SK-N-SH treated with all-trans-retinoic acid at 6 μM for 48 hours (cell line): ENCODE data around the gene ELAVL1.

Experiments used
- ARNTL ChIP-seq: fragments of 450-650 bp; formaldehyde crosslinking; IDR thresholded peaks from 2 replicates; pipeline ENCODE4 v1.5.0; 2020; ENCODE audit warnings: low read depth, mild to moderate bottlenecking, moderate library complexity, borderline replicate concordance
- BACH2 ChIP-seq: fragments of 250-450 bp; sonication (Bioruptor Pico); IDR thresholded peaks from 2 replicates; pipeline ENCODE4 v1.9.0; 2021; ENCODE audit warnings: mild to moderate bottlenecking, borderline replicate concordance
- CREB5 ChIP-seq: fragments of 250-450 bp; sonication (Bioruptor Pico); IDR thresholded peaks from 2 replicates; pipeline ENCODE4 v1.5.1; 2020; ENCODE audit warnings: low read depth, mild to moderate bottlenecking, moderate library complexity
- CSDC2 ChIP-seq: fragments of 250-450 bp; sonication (Bioruptor Pico); IDR thresholded peaks from 2 replicates; pipeline ENCODE4 v1.5.0; 2020; ENCODE audit warnings: mild to moderate bottlenecking, moderate library complexity
- ESRRG ChIP-seq: fragments of 250-450 bp; sonication (Bioruptor Pico); IDR thresholded peaks from 2 replicates; pipeline ENCODE4 v1.6.1; 2021; ENCODE audit warnings: mild to moderate bottlenecking
- OSR1 ChIP-seq: fragments of 250-450 bp; sonication (Bioruptor Pico); IDR thresholded peaks from 2 replicates; pipeline ENCODE4 v1.8.0; 2022; ENCODE audit warnings: moderate library complexity, mild to moderate bottlenecking, inconsistent platforms
- PATZ1 ChIP-seq: fragments of 250-450 bp; sonication (Bioruptor Pico); IDR thresholded peaks from 2 replicates; pipeline ENCODE4 v1.8.0; 2020; ENCODE audit warnings: mild to moderate bottlenecking, moderate library complexity, borderline replicate concordance
- PPARA ChIP-seq: fragments of 250-450 bp; sonication (Bioruptor Pico); IDR thresholded peaks from 2 replicates; pipeline ENCODE4 v1.5.0; 2020; ENCODE audit warnings: mild to moderate bottlenecking, borderline replicate concordance
- RARB ChIP-seq: fragments of 250-450 bp; sonication (Bioruptor Pico); IDR thresholded peaks from 2 replicates; pipeline ENCODE4 v1.8.0; 2021; ENCODE audit warnings: mild to moderate bottlenecking, moderate library complexity
- TOX ChIP-seq: fragments of 250-450 bp; sonication (Bioruptor Pico); IDR thresholded peaks from 2 replicates; pipeline ENCODE4 v1.8.0; 2021; ENCODE audit warnings: mild to moderate bottlenecking, moderate library complexity, borderline replicate concordance
- ZC3H10 ChIP-seq: fragments of 250-450 bp; sonication (Bioruptor Pico); IDR thresholded peaks from 2 replicates; pipeline ENCODE4 v1.5.1; 2021; ENCODE audit warnings: mild to moderate bottlenecking, moderate library complexity
- ZFP3 ChIP-seq: fragments of 250-450 bp; sonication (Bioruptor Pico); IDR thresholded peaks from 2 replicates; pipeline ENCODE4 v1.5.0; 2020; ENCODE audit warnings: mild to moderate bottlenecking, moderate library complexity
- ZNF70 ChIP-seq: fragments of 450-650 bp; formaldehyde crosslinking; IDR thresholded peaks from 2 replicates; pipeline ENCODE4 v1.5.0; 2020; ENCODE audit warnings: mild to moderate bottlenecking, moderate library complexity

- no peak for TF ChIP-seq PATZ1 (CRISPR knock-in tag)
- TF ChIP-seq ARNTL (CRISPR knock-in tag), result no peak
- TF ChIP-seq BACH2, result no peak
- no peak for TF ChIP-seq TOX (CRISPR knock-in tag)
- TF ChIP-seq CSDC2 (CRISPR knock-in tag), result no peak
- TF ChIP-seq PPARA (CRISPR knock-in tag), result no peak
- TF ChIP-seq CREB5 (CRISPR knock-in tag), result no peak
- TF ChIP-seq OSR1 (CRISPR knock-in tag), result no peak
- TF ChIP-seq ZNF70 (CRISPR knock-in tag), result no peak
- no peak for TF ChIP-seq ZFP3 (CRISPR knock-in tag)
- TF ChIP-seq ZC3H10 (CRISPR knock-in tag), result no peak
- TF ChIP-seq ESRRG (CRISPR knock-in tag), result no peak
- TF ChIP-seq RARB, result no peak
Observed at GRCh38 chr19:7914099-7914498, 91.3 kb downstream of the ELAVL1 start.
